Measurements from ENCODE around the gene ENO3. TPM values are rescaled to one million over a fixed set of nuclear protein-coding genes. Genes with fewer than 3 reads are reported as not detected.

The ENO3 gene
- polyA plus RNA-seq, 1 of the 3 experiments (the other 2 are of a cell fraction): 29.2 TPM

- no peak overlapping the region; the same call in 1 of the 2 replicates for H2AFZ ChIP-seq (ENCODE audit: low read depth)
- peaks cover 16 to 24% of the 10 kb centered on the region in 2 experiments; a peak in 3 of 4 replicates for H3K4me1 ChIP-seq (ENCODE audit: control insufficient read depth in 1 of 2, insufficient read depth in 2 of 2, low read depth in 1 of 2, low read length in 1 of 2)
- peak overlapping the region; percentile 97 for H3K4me2 ChIP-seq
- H3K9ac ChIP-seq: peak overlapping the region; percentile 77
- WGBS (ENCODE audit: low lambda C conversion rate): 2% methylated on average over 30 of the region's 42 CpGs
- no peaks in the 10 kb centered on the region for H3K27me3 ChIP-seq (ENCODE audit: insufficient read depth)
- peaks cover 46% of the 10 kb centered on the region for H3K79me2 ChIP-seq (ENCODE audit: insufficient read depth)
- no peaks in the 10 kb centered on the region for H3K9me3 ChIP-seq
- TF ChIP-seq EP300 (IDR thresholded peaks at IDR 0.05; ENCODE audit: borderline replicate concordance in 1 of 2, low read depth in 1 of 2, low read length in 1 of 2): no peak
- peak; percentile 94 for TF ChIP-seq CHD2 (IDR thresholded peaks at IDR 0.05; ENCODE audit: low read length, partially characterized antibody)
- 0 out of 2 replicates have a peak, but pooled peaks have one; percentile 22 for TF ChIP-seq USF2 (IDR thresholded peaks at IDR 0.05; ENCODE audit: borderline replicate concordance, low read depth, low read length)
- TF ChIP-seq GABPA (IDR thresholded peaks at IDR 0.05; ENCODE audit: low read depth): peak; percentile 45
- 0 out of 2 replicates have a peak, but pooled peaks have one; percentile 31 for TF ChIP-seq MXI1 (IDR thresholded peaks at IDR 0.05; ENCODE audit: low read depth, low read length)
- no peak for TF ChIP-seq FOSL2 (IDR thresholded peaks at IDR 0.05; ENCODE audit: borderline replicate concordance, low read depth)
- TF ChIP-seq SIN3A (IDR thresholded peaks at IDR 0.05; ENCODE audit: borderline replicate concordance, low read depth, low read length): no peak
- TF ChIP-seq FOXJ3 (CRISPR knock-in tag; IDR thresholded peaks at IDR 0.05): 0 out of 2 replicates have a peak, but pooled peaks have one; percentile 18
- no peak for TF ChIP-seq USF1 (IDR thresholded peaks at IDR 0.05; ENCODE audit: borderline replicate concordance, low read depth)
- TF ChIP-seq RCOR1 (IDR thresholded peaks at IDR 0.05; ENCODE audit: low read length): no peak
- no peak for TF ChIP-seq MEF2A (IDR thresholded peaks at IDR 0.05; ENCODE audit: borderline replicate concordance, low read depth)
- peak; percentile 98 for TF ChIP-seq IRF3 (IDR thresholded peaks at IDR 0.05; ENCODE audit: low read depth, low read length)
- TF ChIP-seq CTCF (IDR thresholded peaks at IDR 0.05): no peak
- TF ChIP-seq ELF1 (IDR thresholded peaks at IDR 0.05): peak; percentile 75
- no peak for TF ChIP-seq NFIC (IDR thresholded peaks at IDR 0.05; ENCODE audit: borderline replicate concordance)
- TF ChIP-seq NRF1 (IDR thresholded peaks at IDR 0.05; ENCODE audit: low read depth, low read length): 0 out of 2 replicates have a peak, but pooled peaks have one; percentile 14
- peak; percentile 8; the same call in 1 of the 2 replicates for TF ChIP-seq POLR2AphosphoS5 (IDR thresholded peaks at IDR 0.05; ENCODE audit: low read depth, low read length)
- TF ChIP-seq PBX3 (IDR thresholded peaks at IDR 0.05): peak; percentile 100
- TF ChIP-seq RFX5 (IDR thresholded peaks at IDR 0.05; ENCODE audit: low read length): peak; percentile 87
- TF ChIP-seq JUND (IDR thresholded peaks at IDR 0.05): no peak
- peak; percentile 81; the same call in 1 of the 2 replicates for TF ChIP-seq MAX (IDR thresholded peaks at IDR 0.05; ENCODE audit: low read depth)
- ChIA-PET CTCF (interaction anchor here (0.8 to 6.6 kb wide), 10 partner anchors 10 to 94 kb away, joined by 3 to 52 read pairs (median 5); partner anchors contain the start of genes CAMTA2, ENO3, RNF167 and SLC25A11), POLR2A (interaction anchor here (0.6 to 4.2 kb wide), 12 partner anchors 8 to 231 kb away, joined by 3 to 56 read pairs (median 5); partner anchors contain the start of genes ENO3, INCA1, KIF1C and PFN1)
- DNase-seq: peak; percentile 94
- peak overlapping the region; percentile 93 to 96 for H3K27ac ChIP-seq (ENCODE audit: low read depth in 2 of 2, low read length in 1 of 2)
- no peaks in the 10 kb centered on the region for H3K9me2 ChIP-seq
- H3K4me3 ChIP-seq (ENCODE audit: low read depth in 2 of 2, low read length in 1 of 2): peak overlapping the region; percentile 59 to 72
- H3F3A ChIP-seq (replicated peaks; ENCODE audit: insufficient read depth): peaks cover 24% of the 10 kb centered on the region
- no peaks in the 10 kb centered on the region for H4K20me1 ChIP-seq (ENCODE audit: insufficient read depth)
- H3K36me3 ChIP-seq (replicated peaks in 1 of 2; ENCODE audit: control insufficient read depth in 1 of 2, insufficient read depth in 2 of 2, low read length in 1 of 2): peaks cover 2 to 20% of the 10 kb centered on the region in 2 experiments
Observed at GRCh38 chr17:4966844-4967538, 16.1 kb downstream of the ENO3 start.
